ENCODE results near the gene LCP1.

DNA sequence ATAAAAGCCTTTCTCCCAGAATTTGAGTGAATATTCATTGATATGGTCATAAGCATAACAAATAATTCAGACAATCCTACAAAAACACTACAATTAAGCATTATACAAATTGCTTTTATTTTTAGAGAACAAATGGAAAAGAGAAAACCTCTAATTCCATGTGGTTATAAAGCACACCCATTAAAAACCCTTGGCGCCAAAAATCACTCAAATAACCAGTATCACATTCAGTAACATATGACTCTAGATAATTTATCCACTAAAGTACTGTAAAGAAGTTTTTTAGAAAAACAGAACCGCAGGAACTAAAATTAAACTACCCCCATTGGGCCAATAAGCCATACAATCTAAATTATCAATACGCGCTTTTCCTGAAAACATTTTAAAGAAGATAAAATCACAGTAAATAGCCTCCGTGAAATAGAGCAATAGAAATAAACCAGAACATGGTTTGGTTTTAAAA, 569 bp downstream of the LCP1 start:
- no peak for TF ChIP-seq U2AF1 (optimal IDR thresholded peaks at IDR 0.05; ENCODE audit: low read depth, low read length)
- TF ChIP-seq, protein P1, sequence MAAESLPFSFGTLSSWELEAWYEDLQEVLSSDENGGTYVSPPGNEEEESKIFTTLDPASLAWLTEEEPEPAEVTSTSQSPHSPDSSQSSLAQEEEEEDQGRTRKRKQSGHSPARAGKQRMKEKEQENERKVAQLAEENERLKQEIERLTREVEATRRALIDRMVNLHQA (CRISPR knock-in tag; IDR thresholded peaks at IDR 0.05): no peak
- no peak for TF ChIP-seq ZBTB7A (CRISPR knock-in tag; IDR thresholded peaks at IDR 0.05)
- TF ChIP-seq, protein P2, sequence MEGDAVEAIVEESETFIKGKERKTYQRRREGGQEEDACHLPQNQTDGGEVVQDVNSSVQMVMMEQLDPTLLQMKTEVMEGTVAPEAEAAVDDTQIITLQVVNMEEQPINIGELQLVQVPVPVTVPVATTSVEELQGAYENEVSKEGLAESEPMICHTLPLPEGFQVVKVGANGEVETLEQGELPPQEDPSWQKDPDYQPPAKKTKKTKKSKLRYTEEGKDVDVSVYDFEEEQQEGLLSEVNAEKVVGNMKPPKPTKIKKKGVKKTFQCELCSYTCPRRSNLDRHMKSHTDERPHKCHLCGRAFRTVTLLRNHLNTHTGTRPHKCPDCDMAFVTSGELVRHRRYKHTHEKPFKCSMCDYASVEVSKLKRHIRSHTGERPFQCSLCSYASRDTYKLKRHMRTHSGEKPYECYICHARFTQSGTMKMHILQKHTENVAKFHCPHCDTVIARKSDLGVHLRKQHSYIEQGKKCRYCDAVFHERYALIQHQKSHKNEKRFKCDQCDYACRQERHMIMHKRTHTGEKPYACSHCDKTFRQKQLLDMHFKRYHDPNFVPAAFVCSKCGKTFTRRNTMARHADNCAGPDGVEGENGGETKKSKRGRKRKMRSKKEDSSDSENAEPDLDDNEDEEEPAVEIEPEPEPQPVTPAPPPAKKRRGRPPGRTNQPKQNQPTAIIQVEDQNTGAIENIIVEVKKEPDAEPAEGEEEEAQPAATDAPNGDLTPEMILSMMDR (CRISPR knock-in tag; IDR thresholded peaks at IDR 0.05): no peak
- no peak for TF ChIP-seq NFYB (CRISPR knock-in tag; IDR thresholded peaks at IDR 0.05)
- no peak for TF ChIP-seq U2AF2 (IDR thresholded peaks at IDR 0.05; ENCODE audit: low read depth, low read length)
- no peak for TF ChIP-seq JUND (CRISPR knock-in tag; IDR thresholded peaks at IDR 0.05)
